Fibroblast of peridontal ligament (primary cell): Measurements from ENCODE around the gene ICAM4.
"Not testable (repeated sequence)": the region's sequence is repeated elsewhere in the genome, so short reads cannot be mapped to it uniquely, and the experiment has no call there.

Experiments
- DNase-seq: peaks from one replicate; pipeline ENCODE4 v3.0.0-alpha.2; 2010; ENCODE audit errors: extremely low read depth

Gene ICAM4

GRCh38 chr19:10286803-10287737 lies at the start of gene ICAM4:
Gene ICAM4 (plus strand): TSS chr19:10286955. CDS start chr19:10287013, 58 bp downstream.
- DNase-seq, result no peak

GRCh38 chr19:10237702-10238101 lies 49.1 kb upstream of the ICAM4 start:
- DNase-seq, result no peak

GRCh38 chr19:10238172-10238783 lies 48.5 kb upstream of the ICAM4 start:
- peak; percentile 47 for DNase-seq

- not testable (repeated sequence) for DNase-seq
Measured at GRCh38 chr19:10241826-10242449, 44.8 kb upstream of the ICAM4 start.

GRCh38 chr19:10243606-10244005 lies 43.1 kb upstream of the ICAM4 start:
- no peak for DNase-seq

GRCh38 chr19:10245189-10245939 lies 41.4 kb upstream of the ICAM4 start:
- no peak for DNase-seq

- DNase-seq, result no peak
Measured at GRCh38 chr19:10246511-10246910, 40.2 kb upstream of the ICAM4 start.

- peak; percentile 98 for DNase-seq
Measured at GRCh38 chr19:10251792-10252694, 34.7 kb upstream of the ICAM4 start, which contains the start of gene MRPL4. Gene MRPL4 (plus strand): TSS chr19:10252214. CDS start chr19:10252254, 40 bp downstream.

GRCh38 chr19:10252707-10253106 lies 34.0 kb upstream of the ICAM4 start:
- DNase-seq, result no peak

GRCh38 chr19:10254244-10254643 lies 32.5 kb upstream of the ICAM4 start:
- no peak for DNase-seq

GRCh38 chr19:10255358-10255757 lies 31.4 kb upstream of the ICAM4 start:
- DNase-seq, result no peak

GRCh38 chr19:10256551-10256950 lies 30.2 kb upstream of the ICAM4 start:
- no peak for DNase-seq

- DNase-seq, result no peak
Measured at GRCh38 chr19:10256970-10257615, 29.7 kb upstream of the ICAM4 start.

- no peak for DNase-seq
Measured at GRCh38 chr19:10258080-10258710, 28.6 kb upstream of the ICAM4 start.

GRCh38 chr19:10259162-10259905 lies 27.4 kb upstream of the ICAM4 start:
- DNase-seq, result peak; percentile 81

GRCh38 chr19:10260141-10260584 lies 26.6 kb upstream of the ICAM4 start:
- DNase-seq, result no peak

GRCh38 chr19:10262771-10263170 lies 24.0 kb upstream of the ICAM4 start:
- peak; percentile 28 for DNase-seq

- DNase-seq, result no peak
Measured at GRCh38 chr19:10266706-10267105, 20.0 kb upstream of the ICAM4 start.

GRCh38 chr19:10268071-10268470 lies 18.7 kb upstream of the ICAM4 start:
- no peak for DNase-seq
